22Rv1 (cell line): ENCODE measurements around the gene MTHFD1L.

Experiments used
- CTCF ChIP-seq: fragments of 450-650 bp; IDR thresholded peaks from 2 replicates; pipeline ENCODE4 v1.5.1; 2017; ENCODE audit warnings: mild to moderate bottlenecking
- ZFX ChIP-seq: fragments of 450-650 bp; IDR thresholded peaks from 2 replicates; pipeline ENCODE4 v1.6.1; 2017; ENCODE audit warnings: antibody characterized with exemption, borderline replicate concordance

- no peak for TF ChIP-seq CTCF
- no peak for TF ChIP-seq ZFX
Measured at GRCh38 chr6:150883521-150883920, 18.0 kb downstream of the MTHFD1L start.
